Adrenal gland (tissue), 5 donors: ENCODE data around the gene ASTN1.

Experiments
- POLR2A ChIP-seq, 2 donors: fragments of 450-650 bp; IDR thresholded peaks; one replicate each; pipeline ENCODE4 v1.6.1; 2017; ENCODE audit warnings: antibody characterized with exemption in 2 of 2, mild to moderate bottlenecking in 2 of 2, moderate library complexity in 1 of 2
- TF ChIP-seq, protein P1 (sequence below), 6 experiments: fragments of 450-650 bp in 4 of 6; fragments of 200-600 bp in 2 of 6; sonication (generic) in 1 of 6; IDR thresholded peaks; 1 replicate in 5 of 6; 2 replicates in 1 of 6; pipeline versions ENCODE4 v1.5.1 to v1.8.0; 2016 to 2021; ENCODE audit warnings: antibody characterized with exemption in 6 of 6, mild to moderate bottlenecking in 2 of 6, moderate library complexity in 1 of 6
- donor health status: DM: no; HTN: no; CAD: no.

GRCh38 chr1:176857632-176858031, 306.9 kb downstream of the ASTN1 start:
- TF ChIP-seq, protein P1, sequence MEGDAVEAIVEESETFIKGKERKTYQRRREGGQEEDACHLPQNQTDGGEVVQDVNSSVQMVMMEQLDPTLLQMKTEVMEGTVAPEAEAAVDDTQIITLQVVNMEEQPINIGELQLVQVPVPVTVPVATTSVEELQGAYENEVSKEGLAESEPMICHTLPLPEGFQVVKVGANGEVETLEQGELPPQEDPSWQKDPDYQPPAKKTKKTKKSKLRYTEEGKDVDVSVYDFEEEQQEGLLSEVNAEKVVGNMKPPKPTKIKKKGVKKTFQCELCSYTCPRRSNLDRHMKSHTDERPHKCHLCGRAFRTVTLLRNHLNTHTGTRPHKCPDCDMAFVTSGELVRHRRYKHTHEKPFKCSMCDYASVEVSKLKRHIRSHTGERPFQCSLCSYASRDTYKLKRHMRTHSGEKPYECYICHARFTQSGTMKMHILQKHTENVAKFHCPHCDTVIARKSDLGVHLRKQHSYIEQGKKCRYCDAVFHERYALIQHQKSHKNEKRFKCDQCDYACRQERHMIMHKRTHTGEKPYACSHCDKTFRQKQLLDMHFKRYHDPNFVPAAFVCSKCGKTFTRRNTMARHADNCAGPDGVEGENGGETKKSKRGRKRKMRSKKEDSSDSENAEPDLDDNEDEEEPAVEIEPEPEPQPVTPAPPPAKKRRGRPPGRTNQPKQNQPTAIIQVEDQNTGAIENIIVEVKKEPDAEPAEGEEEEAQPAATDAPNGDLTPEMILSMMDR (IDR thresholded peaks at IDR 0.05): no peak
- TF ChIP-seq POLR2A (IDR thresholded peaks at IDR 0.05): no peak
